ENCODE results near the gene RNF207. TPM values are rescaled to one million over a fixed set of nuclear protein-coding genes. Genes with fewer than 3 reads are reported as not detected.

RNF207 gene
- total and polyA plus RNA-seq, 2 of the 8 experiments (the other 6 are each of a cell fraction or from before 2014, with no cell fraction given) = 3.9 to 5.4 TPM

DNA sequence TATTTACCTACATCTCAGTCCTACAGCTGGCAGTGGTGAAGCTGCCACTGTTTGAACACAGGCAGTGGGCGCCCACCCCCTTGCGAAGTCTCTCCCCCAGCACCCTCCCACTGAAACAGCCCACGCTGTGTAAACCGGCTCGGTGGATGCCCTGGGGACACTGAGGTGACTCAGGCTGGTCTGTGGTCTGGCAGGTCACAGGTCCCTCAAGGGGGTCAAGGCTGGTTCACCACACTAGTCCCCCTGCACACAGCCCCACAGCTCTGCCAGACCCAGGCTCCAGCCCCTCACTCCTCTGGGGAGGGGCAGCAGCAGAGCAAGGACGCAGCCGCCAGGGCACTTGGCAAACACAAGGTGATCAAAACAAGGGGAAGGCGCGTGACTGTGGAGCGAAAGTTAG, 33.4 kb upstream of the RNF207 start:
- Histone ChIP-seq H3K23ac (ENCODE audit: insufficient read length) (no peak overlapping the region), H3K9me3 (ENCODE audit: insufficient read depth in 2 of 2, low read depth in 1 of 2, low read length in 1 of 2) (no peaks in the 10 kb centered on the region), H3K4ac (replicated peaks; ENCODE audit: insufficient read length, low read depth, low read length) (no peak overlapping the region), H3K36me3 (ENCODE audit: control insufficient read depth in 2 of 4, insufficient read depth in 4 of 4, low read length in 3 of 4) (no peaks in the 10 kb centered on the region), H3K79me1 (ENCODE audit: low read depth, low read length) (no peaks in the 10 kb centered on the region), H2BK12ac (ENCODE audit: low read depth, low read length) (no peak overlapping the region), H3K9ac (replicated peaks in 1 of 4; ENCODE audit: extremely low read depth in 1 of 4, low read depth in 3 of 4, low read length in 3 of 4) (no peak overlapping the region), H3K18ac (ENCODE audit: extremely low read depth, low read length) (no peak overlapping the region), H3K4me1 (replicated peaks in 1 of 4; ENCODE audit: control insufficient read depth in 3 of 4, insufficient read depth in 4 of 4, low read length in 3 of 4) (no peaks in the 10 kb centered on the region; a peak in 1 of 7 replicates), H2AK5ac (ENCODE audit: low read depth, low read length) (no peak overlapping the region), H3K23me2 (ENCODE audit: low read depth, low read length) (peaks cover 18% of the 10 kb centered on the region; the same call in 1 of the 2 replicates), H3K27ac (ENCODE audit: low read depth, low read length) (no peak overlapping the region), H3K27me3 (replicated peaks in 1 of 4; ENCODE audit: control insufficient read depth in 3 of 4, extremely low read depth in 1 of 4, insufficient read depth in 3 of 4, low read length in 3 of 4) (peaks cover 0 to 18% (median 10%) of the 10 kb centered on the region in 4 experiments; a peak in 5 of 7 replicates), H4K5ac (ENCODE audit: insufficient read length, low read depth, low read length) (no peak overlapping the region), H3K56ac (replicated peaks; ENCODE audit: insufficient read length, low read depth, low read length) (no peak overlapping the region), H2BK5ac (ENCODE audit: low read depth, low read length) (no peak overlapping the region), H4K8ac (ENCODE audit: extremely low read depth, insufficient read depth, low read length) (no peak overlapping the region), H3K4me3 (ENCODE audit: extremely low read depth in 1 of 4, insufficient read depth in 2 of 4, low read depth in 3 of 4, low read length in 4 of 4) (no peak overlapping the region), H3K14ac (ENCODE audit: insufficient read length) (no peak overlapping the region), H3K4me2 (ENCODE audit: insufficient read depth in 1 of 2, low read depth in 2 of 2, low read length in 2 of 2) (no peak overlapping the region), H2AFZ (ENCODE audit: low read length) (no peak overlapping the region), H4K20me1 (replicated peaks in 1 of 2; ENCODE audit: control insufficient read depth in 1 of 2, insufficient read depth in 2 of 2, low read length in 2 of 2) (peaks cover 0 to 15% of the 10 kb centered on the region in 2 experiments), H2BK120ac (replicated peaks; ENCODE audit: low read depth, low read length) (no peak overlapping the region), H2BK20ac (ENCODE audit: low read length) (no peak overlapping the region), H4K91ac (replicated peaks; ENCODE audit: insufficient read length, low read length) (no peak overlapping the region), H2BK15ac (ENCODE audit: low read length) (no peak overlapping the region), H3K79me2 (ENCODE audit: control insufficient read depth in 1 of 2, insufficient read depth in 2 of 2, low read length in 2 of 2) (no peaks in the 10 kb centered on the region)
- WGBS, 2 experiments (ENCODE audit: extremely low coverage in 1 of 2, insufficient coverage in 1 of 2, insufficient read length in 1 of 2, insufficient replicate concordance in 2 of 2, low coverage in 1 of 2, low lambda C conversion rate in 2 of 2, missing lambda C conversion rate in 1 of 2) = 81% methylated on average over 10 of the region's 10 CpGs; no CpG with 5 or more reads in 1 of the 2 experiments
- ChIA-PET CTCF (ENCODE audit: partially characterized antibody) (interaction anchor here (1.0 to 5.4 kb wide), 10 partner anchors 9 to 128 kb away, joined by 3 to 40 read pairs (median 5); no protein-coding TSS in a partner anchor), POLR2A (ENCODE audit: partially characterized antibody) (no interaction called here)
- DNase-seq (ENCODE audit: low read depth in 1 of 2, low spot score in 2 of 2) = no peak
- no peak for FAIRE-seq
- TF ChIP-seq CREB1 (IDR thresholded peaks at IDR 0.05) = no peak
- TF ChIP-seq RFX5 (IDR thresholded peaks at IDR 0.05; ENCODE audit: borderline replicate concordance, low read depth, low read length) = no peak
- TF ChIP-seq GABPA (IDR thresholded peaks at IDR 0.05; ENCODE audit: borderline replicate concordance, insufficient read depth, low read length) = no peak
- TF ChIP-seq, protein P1, sequence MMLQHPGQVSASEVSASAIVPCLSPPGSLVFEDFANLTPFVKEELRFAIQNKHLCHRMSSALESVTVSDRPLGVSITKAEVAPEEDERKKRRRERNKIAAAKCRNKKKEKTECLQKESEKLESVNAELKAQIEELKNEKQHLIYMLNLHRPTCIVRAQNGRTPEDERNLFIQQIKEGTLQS (IDR thresholded peaks at IDR 0.05; ENCODE audit: insufficient read depth, low read depth, low read length) = no peak
- TF ChIP-seq JUND (IDR thresholded peaks at IDR 0.05; ENCODE audit: low read length) = no peak
